Activated CD4-positive, alpha-beta T cell treated with anti-CD3 and anti-CD28 coated beads, Interleukin-2, amount 50 U/mL, for 48 hours (primary cell): ENCODE measurements around the gene TCF4.

Experiments
- DNase-seq, 2 experiments: peaks; one replicate each; pipeline ENCODE4 v3.0.0-alpha.2; 2020

Gene TCF4

DNA sequence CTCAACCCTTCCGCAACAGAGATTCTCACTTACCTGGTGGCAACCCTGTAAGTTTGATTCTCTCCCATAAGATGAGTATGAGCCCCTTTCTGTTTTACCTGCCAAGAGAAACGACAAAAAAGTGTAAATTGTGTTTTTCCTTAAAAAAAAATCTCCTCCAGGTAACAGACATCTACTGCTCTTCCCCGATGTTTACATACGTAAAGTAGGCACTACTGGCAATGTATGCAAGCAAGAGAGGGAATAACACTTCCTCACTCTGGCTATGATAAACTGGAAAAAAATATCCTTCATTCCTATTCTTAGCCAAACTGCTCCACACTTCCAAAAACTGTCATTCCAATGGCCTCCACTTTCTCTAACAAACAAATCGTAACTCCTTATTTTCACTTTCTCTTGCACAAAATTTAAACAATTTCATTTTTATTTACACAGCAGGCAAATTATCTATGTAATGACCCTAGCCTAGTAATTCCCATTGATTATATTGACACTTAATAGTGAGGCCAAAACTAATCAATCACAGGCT lies 184.5 kb downstream of the TCF4 start:
- no peak for DNase-seq

GRCh38 chr18:55402731-55403405 lies 185.1 kb downstream of the TCF4 start:
- DNase-seq: no peak

DNA sequence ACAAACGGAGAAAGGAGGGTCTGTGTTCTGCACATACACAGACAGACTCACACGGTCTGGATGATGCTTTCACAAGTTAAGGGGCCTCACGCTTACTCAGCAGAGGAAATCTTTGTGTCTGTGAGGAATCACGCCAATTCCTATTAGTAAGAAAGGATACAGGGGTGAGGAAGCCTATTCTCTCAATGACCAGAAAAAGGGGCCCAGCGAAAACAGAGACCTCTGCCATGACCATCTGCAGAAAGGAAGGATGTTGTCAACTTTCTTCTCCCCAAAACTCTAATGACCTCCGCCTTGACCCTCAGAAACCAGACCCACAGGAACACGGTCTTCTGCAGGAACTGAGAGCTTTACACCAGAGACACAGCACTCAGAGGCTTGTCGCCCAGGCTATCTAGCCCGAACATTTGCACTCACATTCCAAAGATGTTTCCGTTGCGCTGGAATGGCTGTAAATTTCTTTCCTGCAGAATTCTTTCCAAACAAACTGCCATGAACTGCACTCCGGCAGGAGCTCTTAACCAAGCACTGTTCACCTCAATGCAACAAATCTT lies 186.3 kb downstream of the TCF4 start:
- no peak for DNase-seq

DNA sequence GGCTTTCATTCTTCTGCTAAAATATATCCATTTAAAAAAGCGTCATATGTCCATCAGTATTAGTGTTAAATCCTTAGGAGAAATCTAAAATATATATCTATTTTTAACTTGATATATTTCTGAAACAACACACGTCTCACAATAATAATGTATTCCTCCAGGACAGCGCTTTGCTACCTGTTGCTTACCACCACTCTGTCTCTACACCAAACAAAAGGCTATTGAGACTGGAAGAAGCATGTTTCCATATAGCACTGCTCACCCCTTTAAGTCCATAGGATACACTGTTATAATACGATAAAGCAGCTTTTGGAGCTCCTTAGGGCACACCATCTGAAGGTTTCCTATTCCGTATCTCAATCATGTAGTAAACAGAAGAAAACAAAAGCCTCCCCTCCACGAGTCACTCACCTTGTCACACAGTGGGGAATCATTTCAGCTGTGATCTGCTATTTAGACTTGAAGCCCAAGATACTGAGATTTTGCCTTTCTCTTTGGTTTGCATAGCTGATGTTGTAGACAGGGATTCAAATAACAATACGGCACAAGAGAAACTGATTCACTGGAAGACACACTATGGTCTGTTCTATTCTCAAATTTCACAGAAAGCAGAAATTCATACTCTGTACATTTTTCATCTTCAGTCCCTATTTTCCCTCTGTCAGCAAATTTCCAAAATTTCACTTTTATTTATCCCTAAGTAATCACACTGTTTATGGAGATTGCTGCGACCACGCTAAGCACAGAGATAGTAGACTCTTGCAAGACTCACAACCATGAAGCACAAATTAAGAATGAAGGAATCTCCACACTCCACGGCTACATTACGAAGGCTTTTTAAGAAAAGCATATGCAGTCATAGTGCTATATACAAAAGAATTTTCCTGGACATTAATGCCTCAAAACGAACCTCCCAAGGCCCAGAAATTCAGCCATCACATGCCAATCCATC lies 187.1 kb downstream of the TCF4 start:
- DNase-seq: no peak

- DNase-seq: no peak
Measured at GRCh38 chr18:55400081-55400480, 187.9 kb downstream of the TCF4 start.

- no peak for DNase-seq
Measured at GRCh38 chr18:55398858-55399257, 189.1 kb downstream of the TCF4 start.

DNA sequence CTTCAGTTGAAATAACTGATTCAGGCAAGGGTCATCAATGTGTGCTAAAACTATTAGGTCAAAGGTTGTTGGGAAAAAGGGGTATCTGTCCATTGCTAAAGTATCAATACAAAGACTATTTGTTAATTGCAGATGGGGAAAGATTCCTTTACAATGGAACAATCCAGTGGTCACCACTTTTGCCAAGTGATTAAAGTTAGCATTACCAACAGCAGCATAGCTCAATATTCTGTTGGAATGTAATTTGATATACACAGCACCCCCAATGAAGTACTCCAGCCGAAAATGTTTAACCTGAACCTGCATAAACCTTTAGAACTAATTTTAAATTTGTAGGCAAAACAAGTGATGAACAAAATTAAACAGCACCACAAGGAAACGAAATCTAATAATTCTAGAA lies 191.0 kb downstream of the TCF4 start:
- no peak for DNase-seq

- no peak for DNase-seq
Measured at GRCh38 chr18:55396267-55396905, 191.6 kb downstream of the TCF4 start.

DNA sequence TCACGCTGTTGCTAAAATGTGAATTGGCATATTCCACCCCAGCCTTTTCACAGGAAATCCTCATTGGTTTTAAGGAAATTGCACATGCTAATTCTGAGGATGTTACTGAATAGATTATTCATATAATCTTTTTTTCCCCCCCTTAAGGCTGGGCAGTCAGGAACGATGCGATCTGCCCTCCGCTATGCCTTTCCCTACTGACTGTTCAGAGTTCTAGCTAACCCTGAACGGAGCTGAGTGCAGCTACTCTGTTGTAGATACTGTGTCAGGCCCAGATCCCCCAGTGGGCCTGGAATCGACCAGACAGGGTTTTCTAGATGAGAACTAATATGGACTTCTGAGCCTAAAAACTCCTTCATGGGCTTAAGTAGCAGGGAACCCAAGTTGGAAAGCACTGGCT lies 192.2 kb downstream of the TCF4 start:
- no peak for DNase-seq

- no peak for DNase-seq
Measured at GRCh38 chr18:55390898-55391297, 197.1 kb downstream of the TCF4 start.

GRCh38 chr18:55387139-55387984 lies 200.6 kb downstream of the TCF4 start:
- no peak for DNase-seq

DNA sequence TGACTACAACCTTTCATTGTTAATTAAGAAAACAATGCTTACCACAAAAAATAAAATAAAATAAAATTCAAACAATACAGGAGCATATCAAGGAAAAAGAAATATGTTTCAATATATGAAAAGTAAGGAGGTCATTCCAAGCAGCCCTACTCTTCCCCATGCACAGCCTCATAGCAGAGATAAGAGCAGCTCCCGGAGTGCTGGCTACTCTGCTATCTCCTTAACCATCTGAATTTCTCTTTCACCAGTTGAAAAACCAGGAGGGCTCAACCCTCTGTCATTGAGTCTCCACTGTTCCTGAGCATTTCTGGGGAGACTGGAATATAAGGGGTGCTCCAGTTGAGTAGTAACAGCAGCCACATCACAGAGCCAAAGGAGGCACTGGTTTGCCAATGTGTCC lies 201.4 kb downstream of the TCF4 start:
- DNase-seq: no peak

DNA sequence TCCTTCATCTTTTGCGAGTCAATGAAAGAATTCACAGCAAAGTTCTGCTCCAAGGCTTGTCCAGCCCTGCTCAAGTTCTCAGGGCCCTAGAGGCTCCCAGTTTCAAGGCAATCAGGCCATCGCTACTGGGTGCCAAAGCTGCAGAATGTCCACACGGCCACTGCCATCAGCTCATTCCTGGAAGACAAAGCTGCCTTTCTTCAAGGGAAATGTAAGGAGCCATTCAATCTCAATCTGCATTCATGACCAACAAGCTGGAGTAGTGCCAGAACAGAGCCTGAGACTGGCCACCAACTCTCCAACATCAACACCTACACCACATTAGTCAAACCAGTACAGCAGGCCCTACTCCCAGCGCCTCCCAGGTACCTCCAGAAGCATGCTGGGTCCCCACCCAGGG lies 202.2 kb downstream of the TCF4 start:
- no peak for DNase-seq

DNA sequence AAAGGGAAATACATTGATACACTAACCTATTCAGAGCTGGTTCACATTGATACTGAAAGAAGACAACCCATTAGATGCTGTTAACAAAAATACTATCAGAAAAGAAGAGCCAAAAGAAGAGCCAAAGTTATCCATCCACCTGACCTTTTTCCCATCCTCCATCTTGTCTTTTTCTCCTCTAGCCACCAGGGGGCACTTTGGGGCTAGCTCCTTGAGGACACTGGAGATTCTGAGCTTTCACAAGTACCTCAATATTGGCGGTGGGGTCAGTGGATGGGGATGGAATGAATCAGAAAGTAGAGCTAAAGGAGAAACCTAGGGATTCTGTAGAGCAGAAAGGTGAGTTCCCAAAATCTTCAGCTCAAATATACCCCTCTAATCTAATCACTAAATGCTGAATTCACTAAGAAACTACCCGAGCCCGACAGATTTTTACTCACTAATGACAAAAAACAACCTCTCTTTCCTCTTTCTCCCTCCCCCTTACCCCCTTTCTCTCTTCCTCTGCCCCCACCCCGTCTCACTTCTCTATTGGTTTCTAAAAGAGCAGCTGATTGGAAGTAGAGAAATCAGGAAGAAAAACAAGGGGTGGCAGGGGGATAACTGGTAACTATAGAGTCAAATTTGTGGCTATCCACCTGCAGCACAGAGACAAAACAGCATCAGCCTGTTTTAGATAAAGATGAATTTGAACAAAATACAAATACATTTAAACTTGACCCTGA lies 203.3 kb downstream of the TCF4 start:
- peak; percentile 5 to 10 for DNase-seq

- DNase-seq: no peak
Measured at GRCh38 chr18:55384115-55384514, 203.9 kb downstream of the TCF4 start.

GRCh38 chr18:55382277-55382805 lies 205.7 kb downstream of the TCF4 start:
- DNase-seq: no peak

DNA sequence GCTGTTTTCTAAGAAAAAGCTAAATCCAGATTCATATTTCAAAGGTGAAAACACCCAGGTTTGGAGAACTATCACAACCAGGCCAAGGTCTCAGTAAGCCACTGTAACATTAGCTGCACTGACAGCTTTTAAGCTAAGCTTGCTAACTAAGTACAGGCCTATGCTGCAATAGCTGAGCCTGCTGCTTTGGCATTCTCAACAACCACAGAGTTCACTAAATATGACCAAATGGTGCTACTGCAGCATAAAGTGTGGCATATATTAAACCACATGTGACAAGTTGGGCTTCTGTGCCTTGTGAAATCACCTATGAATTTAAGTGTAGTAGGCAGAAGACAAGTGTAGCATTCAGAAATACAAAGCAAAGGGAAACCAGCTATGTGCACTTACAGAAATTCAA lies 206.7 kb downstream of the TCF4 start:
- no peak for DNase-seq

DNA sequence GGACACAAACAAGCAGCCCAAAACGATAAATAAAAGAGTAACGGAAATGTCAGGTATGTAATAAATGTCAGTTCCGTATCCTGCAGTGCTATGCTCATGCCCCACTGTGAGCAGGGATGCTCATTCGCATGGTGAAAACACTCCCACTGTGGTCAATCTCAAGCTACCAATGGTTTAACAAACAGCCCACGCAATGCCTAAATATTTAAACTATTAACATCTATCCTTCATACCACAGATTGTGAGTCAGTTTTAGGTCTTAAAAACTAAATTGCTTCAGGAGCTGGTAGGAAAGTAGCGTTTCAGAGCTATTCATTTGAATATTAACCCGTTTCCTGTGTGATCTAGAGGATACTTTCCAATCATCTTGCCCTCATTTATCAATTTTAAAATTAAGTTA lies 207.4 kb downstream of the TCF4 start:
- DNase-seq: no peak

- no peak for DNase-seq
Measured at GRCh38 chr18:55376387-55376786, 211.6 kb downstream of the TCF4 start.

DNA sequence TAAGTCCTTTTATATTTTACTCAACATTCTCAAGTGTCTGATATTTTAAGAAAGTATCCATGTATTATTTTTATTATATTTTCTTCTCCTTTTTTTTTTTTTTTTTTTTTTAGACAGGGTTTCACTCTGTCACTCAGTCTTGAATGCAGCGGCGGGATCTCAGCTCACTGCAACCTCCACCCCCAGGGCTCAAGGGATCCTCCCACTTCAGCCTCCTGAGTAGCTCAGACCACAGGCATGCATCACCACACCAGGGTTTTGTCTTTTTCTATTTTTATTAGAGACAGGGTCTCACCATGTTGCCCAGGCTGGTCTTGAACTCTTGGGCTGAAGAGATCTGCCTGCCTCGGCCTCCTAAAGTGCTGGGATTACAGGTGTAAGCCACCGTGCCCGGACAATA lies 212.1 kb downstream of the TCF4 start:
- DNase-seq: no peak

DNA sequence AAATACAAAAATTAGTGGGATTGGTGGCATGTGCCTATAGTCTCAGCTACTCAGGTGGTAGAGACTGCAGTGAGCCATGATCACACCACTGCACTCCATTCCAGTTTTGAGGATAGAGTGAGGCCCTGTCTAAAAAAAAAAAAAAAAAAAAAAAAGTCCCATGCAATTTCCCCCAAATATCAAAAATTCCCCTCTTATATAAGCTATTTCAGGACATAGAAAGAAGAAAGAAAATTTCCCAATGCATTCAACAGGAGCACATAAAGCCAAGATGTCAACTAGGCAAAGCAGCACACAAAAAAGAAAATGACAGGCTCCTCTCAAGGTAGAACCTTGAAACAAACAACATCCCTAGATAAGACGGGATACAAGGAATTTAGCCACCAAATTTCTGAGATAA lies 213.3 kb downstream of the TCF4 start:
- no peak for DNase-seq
